ENCODE measurements around the gene SEC22A. TPM values are rescaled to one million over a fixed set of nuclear protein-coding genes. Genes with fewer than 3 reads are reported as not detected.

The SEC22A gene
- total and polyA plus RNA-seq, 7 donors = 5.8 to 47.2 (median 17.8) TPM

DNA sequence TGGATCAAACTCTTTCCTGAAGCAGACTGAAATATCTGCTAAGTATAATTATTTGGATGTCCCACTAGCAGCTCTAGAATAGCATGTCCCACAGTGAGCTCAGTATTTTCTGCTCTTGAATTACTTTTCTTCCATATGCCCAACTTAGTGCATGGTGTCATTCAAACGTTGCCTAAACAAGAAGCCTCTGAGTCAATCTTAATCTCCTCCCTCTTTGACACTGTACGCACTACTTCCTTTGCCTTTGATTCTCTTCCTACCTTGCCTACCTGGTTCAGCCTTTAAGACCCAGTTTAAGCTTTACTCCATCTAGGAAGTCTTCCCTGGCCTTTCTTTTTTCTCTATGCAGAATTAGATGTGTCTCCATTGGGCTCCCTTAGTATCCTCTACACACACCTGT, 54.5 kb downstream of the SEC22A start:
- H3K9me3 ChIP-seq = no peaks in the 10 kb centered on the region
- DNase-seq = no peak
- peaks cover 0 to 37% (median 0%) of the 10 kb centered on the region in 4 donors for H3K36me3 ChIP-seq
- no peak overlapping the region for H3K27ac ChIP-seq
- no peaks in the 10 kb centered on the region for H3K27me3 ChIP-seq
- H3K4me1 ChIP-seq = no peaks in the 10 kb centered on the region
- 60 to 68% methylated on average over 2 of the region's 2 CpGs for WGBS, 2 donors
- no peak overlapping the region for H3K4me3 ChIP-seq
- intact Hi-C loops (cut with DNase I) = loop anchor here (5.0 to 10.0 kb wide), 2 partner anchors 231 to 314 kb away; partner anchors contain the start of gene SEMA5B
- TF ChIP-seq POLR2A (IDR thresholded peaks at IDR 0.05) = no peak
- TF ChIP-seq POLR2AphosphoS5 (IDR thresholded peaks at IDR 0.05) = no peak
- TF ChIP-seq EP300 (IDR thresholded peaks at IDR 0.05) = no peak
- TF ChIP-seq, protein P1, sequence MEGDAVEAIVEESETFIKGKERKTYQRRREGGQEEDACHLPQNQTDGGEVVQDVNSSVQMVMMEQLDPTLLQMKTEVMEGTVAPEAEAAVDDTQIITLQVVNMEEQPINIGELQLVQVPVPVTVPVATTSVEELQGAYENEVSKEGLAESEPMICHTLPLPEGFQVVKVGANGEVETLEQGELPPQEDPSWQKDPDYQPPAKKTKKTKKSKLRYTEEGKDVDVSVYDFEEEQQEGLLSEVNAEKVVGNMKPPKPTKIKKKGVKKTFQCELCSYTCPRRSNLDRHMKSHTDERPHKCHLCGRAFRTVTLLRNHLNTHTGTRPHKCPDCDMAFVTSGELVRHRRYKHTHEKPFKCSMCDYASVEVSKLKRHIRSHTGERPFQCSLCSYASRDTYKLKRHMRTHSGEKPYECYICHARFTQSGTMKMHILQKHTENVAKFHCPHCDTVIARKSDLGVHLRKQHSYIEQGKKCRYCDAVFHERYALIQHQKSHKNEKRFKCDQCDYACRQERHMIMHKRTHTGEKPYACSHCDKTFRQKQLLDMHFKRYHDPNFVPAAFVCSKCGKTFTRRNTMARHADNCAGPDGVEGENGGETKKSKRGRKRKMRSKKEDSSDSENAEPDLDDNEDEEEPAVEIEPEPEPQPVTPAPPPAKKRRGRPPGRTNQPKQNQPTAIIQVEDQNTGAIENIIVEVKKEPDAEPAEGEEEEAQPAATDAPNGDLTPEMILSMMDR (IDR thresholded peaks at IDR 0.05) = no peak

DNA sequence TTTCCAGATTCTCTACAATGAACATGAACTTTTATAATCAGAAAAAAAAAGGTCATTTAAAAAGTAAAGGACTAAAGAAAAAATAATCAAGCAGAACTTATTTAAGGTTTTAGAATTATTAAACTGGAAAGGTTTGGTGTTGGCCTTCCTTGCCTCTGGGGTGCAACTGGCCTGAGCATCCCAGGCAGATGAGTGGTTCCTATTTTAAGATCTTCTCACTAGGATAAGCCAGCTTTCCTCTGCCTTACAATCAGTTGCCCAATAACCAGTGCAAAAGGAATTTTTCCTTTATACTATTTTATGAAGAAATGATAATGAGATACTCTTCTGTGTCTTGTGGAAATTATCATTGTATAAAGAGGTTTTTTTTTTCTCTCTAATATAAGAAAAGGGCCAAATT, 56.6 kb downstream of the SEC22A start:
- peaks cover 0 to 28% (median 0%) of the 10 kb centered on the region in 4 donors for H3K36me3 ChIP-seq
- no peak overlapping the region for H3K27ac ChIP-seq
- no peaks in the 10 kb centered on the region for H3K4me1 ChIP-seq
- no peak for DNase-seq
- intact Hi-C loops (cut with DNase I) = loop anchor here (5.0 to 10.0 kb wide), 2 partner anchors 234 to 316 kb away; partner anchors contain the start of gene SEMA5B
- H3K27me3 ChIP-seq = no peaks in the 10 kb centered on the region
- no peak overlapping the region for H3K4me3 ChIP-seq
- H3K9me3 ChIP-seq = no peaks in the 10 kb centered on the region
- TF ChIP-seq EP300 (IDR thresholded peaks at IDR 0.05) (no peak), POLR2AphosphoS5 (IDR thresholded peaks at IDR 0.05) (no peak), POLR2A (IDR thresholded peaks at IDR 0.05) (no peak)
- TF ChIP-seq, protein P1 (IDR thresholded peaks at IDR 0.05) = no peak

DNA sequence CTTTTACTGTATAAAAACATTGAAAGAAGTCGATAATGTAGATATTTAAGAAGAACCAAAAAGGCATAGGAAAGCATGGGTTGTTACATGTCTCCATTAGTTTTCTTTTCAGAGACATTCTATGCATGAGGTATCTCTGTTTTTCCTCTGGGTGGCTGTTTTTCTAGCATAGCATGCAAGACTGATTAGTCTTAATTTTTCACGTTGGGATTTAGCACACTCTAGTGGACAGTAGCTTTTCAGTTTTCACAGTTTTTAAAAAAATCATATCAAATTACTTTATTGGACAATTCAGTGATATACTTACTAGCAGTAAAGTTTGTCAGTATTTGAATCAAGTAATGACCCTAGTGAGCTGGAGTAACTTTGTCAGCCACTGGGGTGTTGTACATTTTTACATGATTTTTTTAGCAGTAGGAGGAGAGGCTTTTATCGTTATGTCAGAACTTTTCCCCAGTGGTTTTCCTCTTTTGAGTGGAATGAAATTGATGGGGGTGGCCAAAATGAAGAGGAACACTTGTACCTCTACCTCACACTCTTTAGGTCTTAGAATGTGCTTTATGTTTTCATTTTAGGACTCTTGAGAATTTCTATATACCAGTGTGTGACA, 57.2 kb downstream of the SEC22A start:
- no peak overlapping the region for H3K27ac ChIP-seq
- 48 to 58% methylated on average over 3 of the region's 3 CpGs for WGBS, 2 donors
- no peaks in the 10 kb centered on the region for H3K4me1 ChIP-seq
- intact Hi-C loops (cut with DNase I) = loop anchor here (5.0 to 10.0 kb wide), 2 partner anchors 234 to 317 kb away; partner anchors contain the start of gene SEMA5B
- H3K4me3 ChIP-seq = no peak overlapping the region
- no peak for TF ChIP-seq POLR2A (IDR thresholded peaks at IDR 0.05)
- TF ChIP-seq, protein P1 (IDR thresholded peaks at IDR 0.05) = peak; percentile 32 to 51 (median 43)
- no peaks in the 10 kb centered on the region for H3K27me3 ChIP-seq
- DNase-seq = no peak
- peaks cover 0 to 26% (median 0%) of the 10 kb centered on the region in 4 donors for H3K36me3 ChIP-seq
- H3K9me3 ChIP-seq = no peaks in the 10 kb centered on the region

GRCh38 chr3:123261666-123262065, 59.9 kb downstream of the SEC22A start:
- Histone ChIP-seq H3K27ac (no peak overlapping the region), H3K4me3 (no peak overlapping the region), H3K4me1 (no peaks in the 10 kb centered on the region), H3K27me3 (no peaks in the 10 kb centered on the region), H3K9me3 (no peaks in the 10 kb centered on the region), H3K36me3 (peaks cover 0 to 40% (median 0%) of the 10 kb centered on the region in 4 donors)
- intact Hi-C loops (cut with DNase I) = no loop called here
- no peak for TF ChIP-seq EP300 (IDR thresholded peaks at IDR 0.05)
- TF ChIP-seq, protein P1 (IDR thresholded peaks at IDR 0.05) = no peak
- TF ChIP-seq POLR2A (IDR thresholded peaks at IDR 0.05) = no peak
- TF ChIP-seq POLR2AphosphoS5 (IDR thresholded peaks at IDR 0.05) = no peak
- no peak for DNase-seq
- 79 to 91% methylated on average over 3 of the region's 3 CpGs for WGBS, 2 donors

DNA sequence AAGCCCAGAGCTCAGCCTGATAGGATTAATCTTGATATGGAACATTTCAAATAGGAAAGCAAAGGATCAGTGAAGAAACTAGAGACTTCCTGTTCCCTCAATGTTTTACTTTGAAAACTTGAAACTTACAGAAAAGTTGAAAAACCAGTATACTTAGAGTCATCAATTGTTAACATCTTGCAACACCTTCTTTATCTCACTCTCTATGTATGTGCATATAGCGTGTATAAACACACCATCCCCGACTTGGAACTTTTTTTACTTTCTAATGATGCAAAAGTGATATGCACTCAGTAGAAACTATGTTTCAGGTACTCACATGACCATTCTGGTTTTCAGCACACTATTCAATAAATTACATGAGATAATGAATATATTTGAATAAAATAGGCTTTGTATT, 60.5 kb downstream of the SEC22A start:
- H3K36me3 ChIP-seq = peaks cover 0 to 36% (median 0%) of the 10 kb centered on the region in 4 donors
- no peak for DNase-seq
- WGBS, 2 donors = 92% methylated on average over 2 of the region's 2 CpGs
- H3K27me3 ChIP-seq = no peaks in the 10 kb centered on the region
- intact Hi-C loops (cut with DNase I) = no loop called here
- no peaks in the 10 kb centered on the region for H3K4me1 ChIP-seq
- H3K4me3 ChIP-seq = no peak overlapping the region
- no peaks in the 10 kb centered on the region for H3K9me3 ChIP-seq
- no peak overlapping the region for H3K27ac ChIP-seq
- TF ChIP-seq POLR2AphosphoS5 (IDR thresholded peaks at IDR 0.05) = no peak
- no peak for TF ChIP-seq POLR2A (IDR thresholded peaks at IDR 0.05)
- TF ChIP-seq, protein P1 (IDR thresholded peaks at IDR 0.05) = no peak
- TF ChIP-seq EP300 (IDR thresholded peaks at IDR 0.05) = no peak
